ENCODE data around the gene PTPN2.
"Not testable (repeated sequence)": the region's sequence is repeated elsewhere in the genome, so short reads cannot be mapped to it uniquely, and the experiment has no call there.

The PTPN2 gene

GRCh38 chr18:12769644-12770440 is 114.2 kb downstream of the PTPN2 start:
- DNase-seq, result no peak

GRCh38 chr18:12769136-12769535 is 114.9 kb downstream of the PTPN2 start:
- no peak for DNase-seq

- DNase-seq, result no peak
Measured at GRCh38 chr18:12768625-12769024, 115.4 kb downstream of the PTPN2 start.

- no peak for DNase-seq
Measured at GRCh38 chr18:12767580-12768155, 116.4 kb downstream of the PTPN2 start.

- no peak for DNase-seq
Measured at GRCh38 chr18:12766986-12767433, 117.0 kb downstream of the PTPN2 start.

GRCh38 chr18:12765586-12765985 is 118.5 kb downstream of the PTPN2 start:
- no peak for DNase-seq

- no peak for DNase-seq
Measured at GRCh38 chr18:12765126-12765525, 118.9 kb downstream of the PTPN2 start.

GRCh38 chr18:12758566-12758965 is 125.5 kb downstream of the PTPN2 start:
- DNase-seq, result not testable (repeated sequence)

- DNase-seq, result not testable (repeated sequence)
Measured at GRCh38 chr18:12756619-12757239, 127.3 kb downstream of the PTPN2 start.

- not testable (repeated sequence) for DNase-seq
Measured at GRCh38 chr18:12755606-12756005, 128.4 kb downstream of the PTPN2 start.

GRCh38 chr18:12754511-12754910 is 129.5 kb downstream of the PTPN2 start:
- no peak for DNase-seq

- DNase-seq, result no peak
Measured at GRCh38 chr18:12751891-12752290, 132.1 kb downstream of the PTPN2 start.

GRCh38 chr18:12751503-12751884 is 132.5 kb downstream of the PTPN2 start:
- no peak for DNase-seq

- DNase-seq, result no peak
Measured at GRCh38 chr18:12750715-12751502, 133.1 kb downstream of the PTPN2 start.

GRCh38 chr18:12750076-12750714 is 133.8 kb downstream of the PTPN2 start:
- peak; percentile 38 for DNase-seq

- no peak for DNase-seq
Measured at GRCh38 chr18:12749121-12749520, 134.9 kb downstream of the PTPN2 start.

GRCh38 chr18:12748671-12749070 is 135.4 kb downstream of the PTPN2 start:
- no peak for DNase-seq

GRCh38 chr18:12747530-12748315 is 136.3 kb downstream of the PTPN2 start:
- no peak for DNase-seq

GRCh38 chr18:12745095-12745795 is 138.8 kb downstream of the PTPN2 start:
- no peak for DNase-seq

GRCh38 chr18:12744103-12744502 is 139.9 kb downstream of the PTPN2 start:
- peak; percentile 37 for DNase-seq

GRCh38 chr18:12742453-12742852 is 141.6 kb downstream of the PTPN2 start:
- DNase-seq, result no peak
